Vagina (tissue), 2 donors: ENCODE measurements around the gene LRRC27. TPM values are rescaled to one million over a fixed set of nuclear protein-coding genes. Genes with fewer than 3 reads are reported as not detected.

Experiments used
- DNase-seq, 2 donors: peaks; one replicate each; pipeline ENCODE4 v3.0.0-alpha.2; 2017; ENCODE audit errors: extremely low spot score in 2 of 2
- H3K27ac ChIP-seq: fragments of 200-600 bp; sonication (generic); one replicate; pipeline ENCODE4 v1.5.1; 2019
- H3K27me3 ChIP-seq: fragments of 200-600 bp; sonication (generic); one replicate; pipeline ENCODE4 v1.5.1; 2019
- H3K36me3 ChIP-seq, 2 donors: fragments of 200-600 bp; sonication (generic); one replicate each; pipeline ENCODE4 v1.5.1; 2017 to 2019
- H3K4me1 ChIP-seq: fragments of 200-600 bp; sonication (generic); one replicate; pipeline ENCODE4 v1.5.1; 2019
- H3K4me3 ChIP-seq, 2 donors: fragments of 200-600 bp; sonication (generic); 1 replicate in 1 of 2; 2 replicates in 1 of 2; pipeline ENCODE4 v1.5.1; 2016 to 2019
- H3K9me3 ChIP-seq: fragments of 200-600 bp; sonication (generic); one replicate; pipeline ENCODE4 v1.5.1; 2019
- CTCF ChIP-seq, 3 experiments: fragments of 450-650 bp in 2 of 3; fragments of 200-600 bp in 1 of 3; sonication (generic) in 1 of 3; IDR thresholded peaks; one replicate each; pipeline ENCODE4 v1.5.1; 2017 to 2019; ENCODE audit warnings: antibody characterized with exemption in 3 of 3, mild to moderate bottlenecking in 2 of 3, moderate library complexity in 2 of 3
- POLR2A ChIP-seq, 2 donors: fragments of 450-650 bp; IDR thresholded peaks; one replicate each; pipeline ENCODE4 v1.6.1; 2017; ENCODE audit warnings: antibody characterized with exemption in 2 of 2, mild to moderate bottlenecking in 2 of 2, moderate library complexity in 2 of 2
- POLR2AphosphoS5 ChIP-seq, 2 donors: sonication (generic); formaldehyde crosslinking; IDR thresholded peaks; one replicate each; pipeline ENCODE4 v1.9.0; 2017; ENCODE audit warnings: antibody characterized with exemption in 2 of 2, mild to moderate bottlenecking in 2 of 2, low read depth in 1 of 2; ENCODE audit not compliant: insufficient read depth in 1 of 2
- intact Hi-C: fragments of 100-400 bp; cut with DNase I; formaldehyde crosslinking; loops from one replicate; pipeline ENCODE4 v1.15.1; 2023
- total RNA-seq: library from RNA; depleted of rRNA; stranded (reverse); fragments of >200 nt; gene quantifications from one replicate; pipeline ENCODE4 v1.2.3, GENCODE V29; 2016

Gene LRRC27
- total RNA-seq, 1 donor from 2014 or later, result 4.9 TPM

- TF ChIP-seq POLR2A (IDR thresholded peaks at IDR 0.05) (no peak), POLR2AphosphoS5 (IDR thresholded peaks at IDR 0.05; ENCODE audit: insufficient read depth in 1 of 2, low read depth in 1 of 2) (no peak), CTCF (IDR thresholded peaks at IDR 0.05) (no peak)
Observed at GRCh38 chr10:132425757-132426155, 93.8 kb downstream of the LRRC27 start.

DNA sequence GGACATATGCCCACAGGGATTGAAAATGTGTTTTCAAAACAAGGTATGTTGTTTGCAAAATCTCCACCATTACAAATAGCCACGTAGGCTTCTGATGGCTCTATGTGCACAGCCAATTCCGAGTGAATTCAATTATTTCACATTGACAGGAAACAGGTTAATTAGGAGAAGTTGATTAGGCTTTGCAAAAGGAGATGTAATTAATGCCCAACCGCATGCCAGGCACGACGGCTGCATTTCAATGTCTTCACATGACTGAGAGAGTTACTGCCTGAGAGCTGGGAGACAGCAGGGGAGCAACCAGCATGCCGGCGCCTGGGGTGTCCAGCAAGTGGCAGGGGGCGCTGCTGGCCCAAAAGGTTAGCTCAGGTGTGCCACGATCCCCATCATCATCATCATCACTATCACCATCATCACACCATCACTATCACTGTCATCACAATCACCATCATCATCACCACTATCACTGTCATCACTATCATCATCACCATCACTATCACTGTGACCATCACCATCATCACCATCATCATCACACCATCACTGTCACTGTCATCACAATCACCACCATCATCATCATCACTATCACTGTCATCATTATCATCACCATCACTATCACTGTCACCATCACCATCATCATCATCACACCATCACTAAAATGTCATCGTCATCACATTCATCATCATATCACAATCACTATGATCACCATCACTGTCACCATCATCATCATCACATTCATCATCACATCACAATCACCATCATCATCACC is 95.2 kb downstream of the LRRC27 start:
- no peaks in the 10 kb centered on the region for H3K9me3 ChIP-seq
- intact Hi-C loops, result no loop called here
- TF ChIP-seq POLR2AphosphoS5 (IDR thresholded peaks at IDR 0.05; ENCODE audit: insufficient read depth in 1 of 2, low read depth in 1 of 2), result no peak
- no peak for TF ChIP-seq POLR2A (IDR thresholded peaks at IDR 0.05)
- TF ChIP-seq CTCF (IDR thresholded peaks at IDR 0.05), result no peak

More at GRCh38 chr10:132425757-132426155, 93.8 kb downstream of the LRRC27 start:
- no peak overlapping the region for H3K27ac ChIP-seq
- no peaks in the 10 kb centered on the region for H3K27me3 ChIP-seq
- H3K4me3 ChIP-seq, result no peak overlapping the region
- no peaks in the 10 kb centered on the region for H3K9me3 ChIP-seq
- no peaks in the 10 kb centered on the region for H3K36me3 ChIP-seq
- intact Hi-C loops, result no loop called here
- peaks cover 47% of the 10 kb centered on the region for H3K4me1 ChIP-seq
- DNase-seq, result no peak

GRCh38 chr10:132427939-132428367 is 96.0 kb downstream of the LRRC27 start:
- Histone ChIP-seq H3K9me3 (no peaks in the 10 kb centered on the region), H3K4me3 (no peak overlapping the region), H3K36me3 (no peaks in the 10 kb centered on the region), H3K4me1 (peaks cover 25% of the 10 kb centered on the region), H3K27ac (no peak overlapping the region), H3K27me3 (no peaks in the 10 kb centered on the region)
- TF ChIP-seq POLR2A (IDR thresholded peaks at IDR 0.05), result no peak
- no peak for TF ChIP-seq POLR2AphosphoS5 (IDR thresholded peaks at IDR 0.05; ENCODE audit: insufficient read depth in 1 of 2, low read depth in 1 of 2)
- no peak for TF ChIP-seq CTCF (IDR thresholded peaks at IDR 0.05)
- DNase-seq, result no peak
- intact Hi-C loops, result no loop called here

More for the DNA sequence above, 95.2 kb downstream of the LRRC27 start:
- Histone ChIP-seq H3K27me3 (no peaks in the 10 kb centered on the region), H3K4me3 (no peak overlapping the region), H3K36me3 (no peaks in the 10 kb centered on the region), H3K4me1 (peaks cover 33% of the 10 kb centered on the region), H3K27ac (no peak overlapping the region)
- no peak for DNase-seq

- intact Hi-C loops, result no loop called here
- TF ChIP-seq POLR2AphosphoS5 (IDR thresholded peaks at IDR 0.05; ENCODE audit: insufficient read depth in 1 of 2, low read depth in 1 of 2) (no peak), CTCF (IDR thresholded peaks at IDR 0.05) (no peak), POLR2A (IDR thresholded peaks at IDR 0.05) (no peak)
Observed at GRCh38 chr10:132428486-132428995, 96.5 kb downstream of the LRRC27 start.

More at GRCh38 chr10:132428486-132428995, 96.5 kb downstream of the LRRC27 start:
- Histone ChIP-seq H3K4me3 (no peak overlapping the region), H3K36me3 (no peaks in the 10 kb centered on the region), H3K27ac (no peak overlapping the region), H3K4me1 (peaks cover 20% of the 10 kb centered on the region), H3K27me3 (no peaks in the 10 kb centered on the region), H3K9me3 (no peaks in the 10 kb centered on the region)
- no peak for DNase-seq

Other genes starting within 250 kb of the LRRC27 start
- gene DPYSL4, start 145.2 kb upstream of the LRRC27 start, total RNA-seq, result 0.49 TPM
- 4.7 TPM for gene STK32C, start 24.2 kb upstream of the LRRC27 start, total RNA-seq
- gene PWWP2B, start 65.0 kb downstream of the LRRC27 start, total RNA-seq, result 14.7 TPM
- 24.3 TPM for gene INPP5A, start 205.6 kb downstream of the LRRC27 start, total RNA-seq